ENCODE measurements around the gene SLC35D1.

DNA sequence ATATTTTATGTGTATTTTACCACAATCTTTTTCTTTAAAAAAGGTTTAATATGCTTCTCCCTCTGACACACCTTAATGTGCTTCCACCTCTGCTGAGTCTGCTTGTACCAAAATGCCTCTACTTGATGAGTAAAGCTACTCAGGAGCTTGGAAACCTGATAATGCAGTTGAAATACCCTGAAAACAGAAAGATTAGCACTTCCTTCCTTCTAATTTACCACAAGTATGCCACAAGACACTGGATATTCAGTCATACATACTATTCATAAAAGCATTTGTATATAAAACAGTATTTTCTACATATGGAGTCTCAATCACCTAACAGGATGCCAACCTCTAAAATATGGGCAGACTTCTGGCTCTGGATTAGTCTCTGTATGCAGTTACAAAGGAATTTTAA is 55.0 kb downstream of the SLC35D1 start:
- TF ChIP-seq, protein P1, sequence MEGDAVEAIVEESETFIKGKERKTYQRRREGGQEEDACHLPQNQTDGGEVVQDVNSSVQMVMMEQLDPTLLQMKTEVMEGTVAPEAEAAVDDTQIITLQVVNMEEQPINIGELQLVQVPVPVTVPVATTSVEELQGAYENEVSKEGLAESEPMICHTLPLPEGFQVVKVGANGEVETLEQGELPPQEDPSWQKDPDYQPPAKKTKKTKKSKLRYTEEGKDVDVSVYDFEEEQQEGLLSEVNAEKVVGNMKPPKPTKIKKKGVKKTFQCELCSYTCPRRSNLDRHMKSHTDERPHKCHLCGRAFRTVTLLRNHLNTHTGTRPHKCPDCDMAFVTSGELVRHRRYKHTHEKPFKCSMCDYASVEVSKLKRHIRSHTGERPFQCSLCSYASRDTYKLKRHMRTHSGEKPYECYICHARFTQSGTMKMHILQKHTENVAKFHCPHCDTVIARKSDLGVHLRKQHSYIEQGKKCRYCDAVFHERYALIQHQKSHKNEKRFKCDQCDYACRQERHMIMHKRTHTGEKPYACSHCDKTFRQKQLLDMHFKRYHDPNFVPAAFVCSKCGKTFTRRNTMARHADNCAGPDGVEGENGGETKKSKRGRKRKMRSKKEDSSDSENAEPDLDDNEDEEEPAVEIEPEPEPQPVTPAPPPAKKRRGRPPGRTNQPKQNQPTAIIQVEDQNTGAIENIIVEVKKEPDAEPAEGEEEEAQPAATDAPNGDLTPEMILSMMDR (IDR thresholded peaks at IDR 0.05 in 4 of 5, conservative IDR thresholded peaks at IDR 0.05 in 1 of 5), result no peak
- no peak for TF ChIP-seq POLR2A (IDR thresholded peaks at IDR 0.05)

Measured in gastrocnemius medialis (tissue), 4 donors.